K562 (cell line): ENCODE data around the gene SNU13. TPM values are rescaled to one million over a fixed set of nuclear protein-coding genes. Genes with fewer than 3 reads are reported as not detected.

Experiments
- ATF1 ChIP-seq, 2 experiments: fragments of 450-650 bp in 1 of 2; IDR thresholded peaks; 2 replicates each; pipeline ENCODE4 v1.6.1; 2016; ENCODE audit warnings: missing compliant biosample characterization in 1 of 2, missing genetic modification characterization in 1 of 2
- CCNT2 ChIP-seq: IDR thresholded peaks from 2 replicates; pipeline ENCODE4 v1.6.1; 2011; ENCODE audit warnings: borderline replicate concordance, low read depth, mild to moderate bottlenecking, moderate library complexity, mixed read lengths, low read length; ENCODE audit not compliant: insufficient read length; ENCODE audit errors: extremely low read depth
- CREB1 ChIP-seq, 2 experiments: sonication (generic) in 1 of 2; formaldehyde crosslinking in 1 of 2; IDR thresholded peaks; 2 replicates each; pipeline versions ENCODE4 v1.6.1 to v1.8.0; 2012 to 2022; ENCODE audit warnings: inconsistent platforms in 1 of 2, mild to moderate bottlenecking in 1 of 2, missing genetic modification reagents in 1 of 2, moderate library complexity in 1 of 2
- CXXC5 ChIP-seq: fragments of 250-450 bp; sonication (Bioruptor Pico); IDR thresholded peaks from 2 replicates; pipeline ENCODE4 v1.8.0; 2022; ENCODE audit warnings: inconsistent platforms, mild to moderate bottlenecking, moderate library complexity
- EGR1 ChIP-seq: fragments of 450-650 bp; conservative IDR thresholded peaks from 2 replicates; pipeline ENCODE4 v1.6.1; 2017; ENCODE audit warnings: mild to moderate bottlenecking
- EHMT2 ChIP-seq: fragments of 450-650 bp; IDR thresholded peaks from 2 replicates; pipeline ENCODE4 v1.6.1; 2018; ENCODE audit warnings: antibody characterized with exemption
- EP400 ChIP-seq: fragments of 450-650 bp; IDR thresholded peaks from 2 replicates; pipeline ENCODE4 v1.6.1; 2017; ENCODE audit warnings: antibody characterized with exemption, mild to moderate bottlenecking, moderate library complexity
- FOXK1 ChIP-seq: sonication (generic); formaldehyde crosslinking; IDR thresholded peaks from 2 replicates; pipeline ENCODE4 v1.8.0; 2022; ENCODE audit warnings: missing genetic modification reagents, mild to moderate bottlenecking, borderline replicate concordance
- FOXK2 ChIP-seq, 2 experiments: fragments of 450-650 bp; IDR thresholded peaks in 1 of 2; conservative IDR thresholded peaks in 1 of 2; 2 replicates each; pipeline ENCODE4 v1.6.1; 2016; ENCODE audit warnings: low read depth in 2 of 2, mild to moderate bottlenecking in 1 of 2
- GMEB1 ChIP-seq: fragments of 250-450 bp; sonication (Bioruptor Pico); IDR thresholded peaks from 2 replicates; pipeline ENCODE4 v1.4.0; 2020; ENCODE audit warnings: mild to moderate bottlenecking
- GTF2F1 ChIP-seq: IDR thresholded peaks from 2 replicates; pipeline ENCODE4 v1.6.1; 2011; ENCODE audit warnings: low read depth, low read length, improper control_type of control experiment
- HCFC1 ChIP-seq: IDR thresholded peaks from 2 replicates; pipeline ENCODE4 v1.6.1; 2012; ENCODE audit warnings: low read depth, low read length, improper control_type of control experiment
- HDAC1 ChIP-seq, 2 experiments: fragments of 450-650 bp; IDR thresholded peaks; 2 replicates each; pipeline ENCODE4 v1.6.1; 2016 to 2017; ENCODE audit warnings: inconsistent platforms in 1 of 2, mild to moderate bottlenecking in 1 of 2, moderate library complexity in 1 of 2
- HLTF ChIP-seq: fragments of 450-650 bp; IDR thresholded peaks from 2 replicates; pipeline ENCODE4 v1.6.1; 2016
- KHSRP ChIP-seq: fragments of 450-650 bp; IDR thresholded peaks from 2 replicates; pipeline ENCODE4 v1.6.1; 2017
- MBD2 ChIP-seq: sonication (generic); IDR thresholded peaks from 2 replicates; pipeline ENCODE4 v1.6.1; 2016; ENCODE audit warnings: low read depth, borderline replicate concordance
- NCOA1 ChIP-seq: fragments of 450-650 bp; IDR thresholded peaks from 2 replicates; pipeline ENCODE4 v1.6.1; 2016; ENCODE audit warnings: low read depth
- POLR2AphosphoS5 ChIP-seq: IDR thresholded peaks from 2 replicates; pipeline ENCODE4 v1.6.1; 2011; ENCODE audit warnings: mild to moderate bottlenecking, low read depth, low read length, moderate library complexity; ENCODE audit not compliant: control insufficient read depth, insufficient read depth
- POLR2G ChIP-seq: fragments of 200-400 bp; formaldehyde crosslinking; IDR thresholded peaks from 2 replicates; pipeline ENCODE4 v1.6.1; 2017; ENCODE audit warnings: low read depth, mild to moderate bottlenecking, antibody characterized with exemption, low read length, moderate library complexity
- RBBP5 ChIP-seq: fragments of 200-600 bp; sonication (generic); IDR thresholded peaks from 2 replicates; pipeline ENCODE4 v1.6.1; 2012; ENCODE audit warnings: borderline replicate concordance, mild to moderate bottlenecking, low read length, control low read depth, inconsistent platforms; ENCODE audit not compliant: insufficient read depth, poor library complexity, severe bottlenecking
- SIN3B ChIP-seq: fragments of 450-650 bp; IDR thresholded peaks from 2 replicates; pipeline ENCODE4 v1.6.1; 2017; ENCODE audit warnings: low read depth, mild to moderate bottlenecking, moderate library complexity
- TAF1 ChIP-seq: IDR thresholded peaks from 2 replicates; pipeline ENCODE4 v1.6.1; 2011; ENCODE audit warnings: mild to moderate bottlenecking, low read length, moderate library complexity; ENCODE audit not compliant: insufficient read depth, control insufficient read depth, severe bottlenecking; ENCODE audit errors: extremely low read depth
- TOE1 ChIP-seq, 2 experiments: fragments of 450-650 bp in 1 of 2; sonication (generic) in 1 of 2; formaldehyde crosslinking in 1 of 2; IDR thresholded peaks; 2 replicates each; pipeline versions ENCODE4 v1.7.1 to v1.8.0; 2016 to 2022; ENCODE audit warnings: borderline replicate concordance in 2 of 2, mild to moderate bottlenecking in 2 of 2, antibody characterized with exemption in 1 of 2, inconsistent platforms in 1 of 2, low read depth in 1 of 2, missing genetic modification reagents in 1 of 2, moderate library complexity in 1 of 2
- ZEB2 ChIP-seq: fragments of 450-650 bp; IDR thresholded peaks from 2 replicates; pipeline ENCODE4 v1.6.1; 2016
- ZFX ChIP-seq: sonication (generic); formaldehyde crosslinking; IDR thresholded peaks from 2 replicates; pipeline ENCODE4 v1.8.0; 2022; ENCODE audit warnings: mild to moderate bottlenecking, missing genetic modification reagents, moderate library complexity
- polyA plus RNA-seq, 8 experiments: library from polyadenylated mRNA; depleted of rRNA in 4 of 8; stranded (reverse) in 5 of 8; unstranded in 3 of 8; fragments of >200 nt; fragmentation: Nextera tagmentation in 2 of 8; fragmentation: Illumina TruSeq in 1 of 8; extraction: Ambion mirVana in 2 of 8; extraction: Trizol in 1 of 8; gene quantifications; 2 replicates each; pipeline versions ENCODE4 v1.2.1 to v1.2.3, GENCODE V29; 2011 to 2014; ENCODE audit warnings: inconsistent platforms in 1 of 8, missing spikeins in 1 of 8
- total RNA-seq, 7 experiments: library from RNA; depleted of rRNA in 6 of 7; stranded (reverse); fragments of >200 nt in 6 of 7; fragmentation: Illumina TruSeq in 2 of 7; extraction: Trizol in 2 of 7; gene quantifications; 2 replicates each; pipeline versions ENCODE4 v1.2.1 to v1.2.3, GENCODE V29; 2011 to 2021; ENCODE audit warnings: low replicate concordance in 1 of 7
- TF ChIP-seq, protein P1 (sequence below): fragments of 250-450 bp; sonication (Bioruptor Pico); IDR thresholded peaks from 2 replicates; pipeline ENCODE4 v1.4.0; 2020

Gene SNU13
- total and polyA plus RNA-seq, 9 of the 15 experiments (the other 6 are each of a cell fraction or from before 2014, with no cell fraction given): 185 to 981 (median 283) TPM

- peak in 1 of 2 experiments; percentile 88; a peak in 2 of 4 replicates for TF ChIP-seq HDAC1 (IDR thresholded peaks at IDR 0.05)
- TF ChIP-seq MBD2: 0 out of 2 replicates have a peak, but pooled peaks have one; percentile 46
- peak; percentile 75 for TF ChIP-seq NCOA1
- peak; percentile 65 for TF ChIP-seq ATF1 (CRISPR knock-in tag; IDR thresholded peaks at IDR 0.05)
- TF ChIP-seq ATF1 (tag; IDR thresholded peaks at IDR 0.05): peak; percentile 97
- TF ChIP-seq HLTF: no peak
- peak in 1 of 2 experiments; percentile 52; a peak in 2 of 4 replicates for TF ChIP-seq FOXK2 (conservative IDR thresholded peaks at IDR 0.05 in 1 of 2, IDR thresholded peaks at IDR 0.05 in 1 of 2; ENCODE audit: low read depth in 2 of 2)
- peak; percentile 87 for TF ChIP-seq POLR2G
- peak; percentile 70 for TF ChIP-seq HCFC1
- TF ChIP-seq GMEB1 (CRISPR knock-in tag): no peak
- TF ChIP-seq FOXK1 (CRISPR knock-in tag): peak; percentile 91; the same call in 1 of the 2 replicates
- peak; percentile 97 for TF ChIP-seq CREB1 (IDR thresholded peaks at IDR 0.05)
- TF ChIP-seq CREB1 (CRISPR knock-in tag; IDR thresholded peaks at IDR 0.05): peak; percentile 98
- TF ChIP-seq SIN3B: peak; percentile 71; the same call in 1 of the 2 replicates
- peak; percentile 48; the same call in 1 of the 2 replicates for TF ChIP-seq KHSRP
- peak; percentile 26; the same call in 1 of the 2 replicates for TF ChIP-seq ZEB2
- no peak for TF ChIP-seq TOE1 (IDR thresholded peaks at IDR 0.05; ENCODE audit: borderline replicate concordance)
- TF ChIP-seq TOE1 (CRISPR knock-in tag; IDR thresholded peaks at IDR 0.05; ENCODE audit: borderline replicate concordance, low read depth): no peak
- peak; percentile 81 for TF ChIP-seq EP400
- peak; percentile 75 for TF ChIP-seq POLR2AphosphoS5
- TF ChIP-seq CXXC5 (CRISPR knock-in tag): peak; percentile 79
- TF ChIP-seq RBBP5: peak; percentile 57
- TF ChIP-seq ZFX (CRISPR knock-in tag): peak; percentile 45; the same call in 1 of the 2 replicates
- TF ChIP-seq EGR1: no peak
- no peak for TF ChIP-seq EHMT2
- peak; percentile 19; the same call in 1 of the 2 replicates for TF ChIP-seq GTF2F1
- TF ChIP-seq, protein P1, sequence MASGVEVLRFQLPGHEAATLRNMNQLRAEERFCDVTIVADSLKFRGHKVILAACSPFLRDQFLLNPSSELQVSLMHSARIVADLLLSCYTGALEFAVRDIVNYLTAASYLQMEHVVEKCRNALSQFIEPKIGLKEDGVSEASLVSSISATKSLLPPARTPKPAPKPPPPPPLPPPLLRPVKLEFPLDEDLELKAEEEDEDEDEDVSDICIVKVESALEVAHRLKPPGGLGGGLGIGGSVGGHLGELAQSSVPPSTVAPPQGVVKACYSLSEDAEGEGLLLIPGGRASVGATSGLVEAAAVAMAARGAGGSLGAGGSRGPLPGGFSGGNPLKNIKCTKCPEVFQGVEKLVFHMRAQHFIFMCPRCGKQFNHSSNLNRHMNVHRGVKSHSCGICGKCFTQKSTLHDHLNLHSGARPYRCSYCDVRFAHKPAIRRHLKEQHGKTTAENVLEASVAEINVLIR (CRISPR knock-in tag): peak; percentile 92
- peak; percentile 65 for TF ChIP-seq TAF1
- peak; percentile 31 for TF ChIP-seq CCNT2
Observed at GRCh38 chr22:41682033-41682807, 6.4 kb downstream of the SNU13 start (continued).
